GM23248 (cell line): ENCODE data around the gene SLC22A1. TPM values are rescaled to one million over a fixed set of nuclear protein-coding genes. Genes with fewer than 3 reads are reported as not detected.
"Not testable (repeated sequence)": the region's sequence is repeated elsewhere in the genome, so short reads cannot be mapped to it uniquely, and the experiment has no call there.

Experiments
- DNase-seq: peaks from one replicate; pipeline ENCODE4 v3.0.0-alpha.2; 2015
- H2AFZ ChIP-seq: fragments of 200-600 bp; sonication (generic); 2 replicates; pipeline ENCODE4 v1.6.1; 2016; ENCODE audit warnings: antibody characterized with exemption
- H3F3A ChIP-seq: fragments of 200-600 bp; sonication (generic); 2 replicates; pipeline ENCODE4 v1.6.1; 2016; ENCODE audit warnings: mild to moderate bottlenecking, antibody characterized with exemption, mixed run types; ENCODE audit not compliant: insufficient read depth
- H3K27ac ChIP-seq: fragments of 200-600 bp; sonication (generic); 2 replicates; pipeline ENCODE4 v1.5.1; 2016; ENCODE audit warnings: mild to moderate bottlenecking
- H3K27me3 ChIP-seq: fragments of 200-600 bp; sonication (generic); replicated peaks from 2 replicates; pipeline ENCODE4 v1.6.1; 2016; ENCODE audit warnings: mild to moderate bottlenecking; ENCODE audit not compliant: insufficient read depth
- H3K36me3 ChIP-seq: fragments of 200-600 bp; sonication (generic); 2 replicates; pipeline ENCODE4 v1.6.1; 2016; ENCODE audit warnings: low read depth, mild to moderate bottlenecking
- H3K4me1 ChIP-seq: fragments of 200-600 bp; sonication (generic); 2 replicates; pipeline ENCODE4 v1.6.1; 2016; ENCODE audit warnings: mild to moderate bottlenecking; ENCODE audit not compliant: insufficient read depth
- H3K4me2 ChIP-seq: fragments of 200-600 bp; sonication (generic); one replicate; pipeline ENCODE4 v1.6.1; 2016; ENCODE audit warnings: mild to moderate bottlenecking; ENCODE audit not compliant: unreplicated experiment
- H3K4me3 ChIP-seq: fragments of 200-600 bp; sonication (generic); 2 replicates; pipeline ENCODE4 v1.5.1; 2016; ENCODE audit warnings: mild to moderate bottlenecking
- H3K79me2 ChIP-seq: fragments of 200-600 bp; sonication (generic); 2 replicates; pipeline ENCODE4 v1.6.1; 2016; ENCODE audit warnings: mild to moderate bottlenecking; ENCODE audit not compliant: insufficient read depth
- H3K9ac ChIP-seq: fragments of 200-600 bp; sonication (generic); 2 replicates; pipeline ENCODE4 v1.6.1; 2016; ENCODE audit warnings: mild to moderate bottlenecking
- H3K9me2 ChIP-seq: fragments of 200-600 bp; sonication (generic); 2 replicates; pipeline ENCODE4 v1.6.1; 2016; ENCODE audit warnings: mixed run types, mild to moderate bottlenecking, moderate library complexity; ENCODE audit not compliant: insufficient read depth
- H3K9me3 ChIP-seq: fragments of 200-600 bp; sonication (generic); one replicate; pipeline ENCODE4 v1.6.1; 2017; ENCODE audit warnings: low read depth
- H4K20me1 ChIP-seq: fragments of 200-600 bp; sonication (generic); 2 replicates; pipeline ENCODE4 v1.6.0; 2016; ENCODE audit not compliant: insufficient read depth
- EZH2 ChIP-seq: fragments of 200-600 bp; sonication (generic); IDR thresholded peaks from 2 replicates; pipeline ENCODE4 v1.6.1; 2018; ENCODE audit warnings: antibody characterized with exemption, mild to moderate bottlenecking; ENCODE audit not compliant: insufficient read depth, poor library complexity, severe bottlenecking
- EZH2phosphoT487 ChIP-seq: fragments of 200-600 bp; sonication (generic); IDR thresholded peaks from 2 replicates; pipeline ENCODE4 v1.6.1; 2018; ENCODE audit warnings: antibody characterized with exemption, moderate library complexity, mild to moderate bottlenecking, low read depth; ENCODE audit not compliant: insufficient read depth
- WGBS, 2 experiments: methylation state at CpG; one replicate each; pipeline ENCODE4 v1.1.6; 2015 to 2017; ENCODE audit warnings: low lambda C conversion rate in 2 of 2, low coverage in 1 of 2; ENCODE audit errors: missing lambda C conversion rate in 2 of 2; 5-methylcytosine and 5-hydroxymethylcytosine counted together
- in situ Hi-C: fragments of 300-500 bp; cut with MboI; formaldehyde crosslinking; loops from 2 replicates; pipeline ENCODE4 v1.15.0; 2020
- polyA plus RNA-seq: library from polyadenylated mRNA; unstranded; fragments of >200 nt; fragmentation: Nextera tagmentation; extraction: Ambion mirVana; gene quantifications from 2 replicates; pipeline ENCODE4 v1.2.1, GENCODE V29; 2016
- total RNA-seq: library from RNA; depleted of rRNA; stranded (reverse); fragments of >200 nt; shearing (Covaris generic); gene quantifications from 2 replicates; pipeline ENCODE4 v1.2.3, GENCODE V29; 2014

Gene SLC22A1
- total and polyA plus RNA-seq, 2 experiments from 2014 or later: not detected

DNA sequence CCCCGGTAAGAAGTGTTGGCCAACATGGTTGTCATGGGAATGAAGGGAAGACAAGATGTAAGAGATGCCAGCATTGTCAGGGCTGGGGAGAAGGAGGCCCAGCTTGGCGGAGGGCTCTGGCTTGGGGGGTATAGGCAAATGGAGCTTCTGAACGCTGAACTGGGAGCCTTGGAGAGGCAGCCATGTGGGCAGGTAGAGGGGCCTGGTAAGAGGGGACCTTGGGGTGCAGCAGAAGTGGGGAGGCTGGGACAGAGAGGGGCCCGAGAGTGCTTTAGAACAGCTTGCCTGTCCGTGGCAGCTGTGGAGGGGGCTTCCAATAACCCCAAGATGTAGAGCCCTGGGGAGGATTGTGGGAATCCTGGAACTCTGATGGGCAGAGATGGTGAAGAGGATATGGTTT, 3.0 kb downstream of the SLC22A1 start:
- TF ChIP-seq EZH2phosphoT487 (no peak), EZH2 (no peak)
- WGBS, 2 experiments: 90 to 94% methylated on average over 5 of the region's 5 CpGs
- Histone ChIP-seq H3K27ac (no peak overlapping the region), H4K20me1 (no peaks in the 10 kb centered on the region), H3K36me3 (no peaks in the 10 kb centered on the region), H3K27me3 (no peaks in the 10 kb centered on the region), H3K9ac (no peak overlapping the region), H3K4me3 (no peak overlapping the region), H3K4me2 (no peak overlapping the region), H3K9me3 (no peaks in the 10 kb centered on the region), H3K79me2 (no peaks in the 10 kb centered on the region), H3F3A (no peaks in the 10 kb centered on the region), H3K9me2 (no peaks in the 10 kb centered on the region), H3K4me1 (no peaks in the 10 kb centered on the region), H2AFZ (no peak overlapping the region)
- in situ Hi-C loops: no loop called here
- no peak for DNase-seq

DNA sequence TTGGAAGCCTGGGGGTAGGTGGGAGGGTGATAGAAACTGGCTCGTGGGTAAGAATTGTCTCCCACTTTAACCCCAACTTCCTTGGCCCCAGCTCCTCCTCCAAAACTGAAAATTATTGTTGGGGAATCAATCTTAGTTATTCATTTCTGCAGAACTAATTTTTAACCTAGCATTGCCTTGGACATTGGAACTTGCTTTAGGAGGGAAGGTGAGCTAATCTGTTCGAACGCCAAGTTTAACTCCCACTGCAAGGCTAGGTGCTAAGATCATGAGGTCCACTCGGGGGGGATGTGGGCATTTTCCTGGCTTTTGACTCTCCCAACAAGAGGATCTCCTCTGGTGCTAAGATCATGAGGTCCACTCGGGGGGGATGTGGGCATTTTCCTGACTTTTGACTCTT, 3.5 kb downstream of the SLC22A1 start:
- in situ Hi-C loops, H3K36me3 ChIP-seq, H3F3A ChIP-seq, H3K27me3 ChIP-seq, H3K79me2 ChIP-seq, H3K9ac ChIP-seq, H3K4me2 ChIP-seq, H3K9me2 ChIP-seq, H3K4me1 ChIP-seq, H4K20me1 ChIP-seq, H3K9me3 ChIP-seq, H2AFZ ChIP-seq, H3K27ac ChIP-seq, H3K4me3 ChIP-seq, DNase-seq: not testable (repeated sequence)
- 88 to 91% methylated on average over 4 to 5 of the region's 5 CpGs for WGBS, 2 experiments

DNA sequence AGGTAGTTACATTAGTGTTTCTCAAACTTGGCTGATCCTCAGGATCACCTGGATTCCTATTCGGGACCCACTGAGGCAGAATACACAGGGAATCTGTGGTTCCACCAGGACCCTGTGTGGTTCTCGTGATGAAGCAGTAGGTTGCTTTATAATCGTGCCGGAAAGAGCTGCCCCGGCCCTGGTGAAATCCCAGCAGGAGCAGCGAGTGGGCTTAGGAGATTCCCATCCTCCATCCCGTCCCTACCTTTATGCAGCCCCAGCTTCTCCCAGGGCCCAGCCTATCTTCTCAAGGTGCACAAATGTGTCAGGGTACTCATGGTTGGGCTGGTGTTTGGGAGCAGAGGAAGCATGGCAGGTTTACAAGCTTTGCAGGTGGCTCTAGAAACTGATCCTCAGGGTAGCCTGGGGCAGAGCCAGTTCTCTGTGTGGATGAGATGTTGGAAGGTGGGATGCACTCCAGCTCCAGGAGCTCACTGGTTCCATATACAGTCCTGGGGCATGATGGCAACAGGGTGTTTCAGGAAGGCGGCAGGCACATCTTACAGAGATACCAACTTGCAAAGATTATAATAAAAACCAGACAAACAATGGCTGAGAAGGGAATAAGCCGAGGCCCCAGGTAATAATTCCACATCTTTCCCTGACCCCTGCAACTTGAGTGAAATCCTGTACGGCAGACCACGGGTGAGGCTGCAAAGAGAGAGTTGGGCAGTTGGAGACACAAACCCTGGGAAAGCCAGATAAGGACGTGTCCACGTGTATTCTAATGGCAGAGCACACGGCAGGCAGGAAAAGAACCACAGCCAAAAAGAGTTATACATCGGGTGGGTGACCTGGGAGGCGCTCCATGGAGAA, 5.9 kb downstream of the SLC22A1 start:
- no peaks in the 10 kb centered on the region for H3K36me3 ChIP-seq
- H3K27ac ChIP-seq: no peak overlapping the region
- WGBS, 2 experiments: 92 to 97% methylated on average over 16 of the region's 16 CpGs
- H3K4me1 ChIP-seq: no peaks in the 10 kb centered on the region
- H3K9ac ChIP-seq: no peak overlapping the region
- no peak for DNase-seq
- H4K20me1 ChIP-seq: no peaks in the 10 kb centered on the region
- no peak overlapping the region for H3K4me3 ChIP-seq
- no peaks in the 10 kb centered on the region for H3K79me2 ChIP-seq
- in situ Hi-C loops: no loop called here
- no peaks in the 10 kb centered on the region for H3F3A ChIP-seq
- H3K27me3 ChIP-seq: no peaks in the 10 kb centered on the region
- H3K9me3 ChIP-seq: no peaks in the 10 kb centered on the region
- TF ChIP-seq EZH2phosphoT487 (no peak), EZH2 (no peak)
- H2AFZ ChIP-seq: no peak overlapping the region
- H3K9me2 ChIP-seq: no peaks in the 10 kb centered on the region
- H3K4me2 ChIP-seq: no peak overlapping the region

DNA sequence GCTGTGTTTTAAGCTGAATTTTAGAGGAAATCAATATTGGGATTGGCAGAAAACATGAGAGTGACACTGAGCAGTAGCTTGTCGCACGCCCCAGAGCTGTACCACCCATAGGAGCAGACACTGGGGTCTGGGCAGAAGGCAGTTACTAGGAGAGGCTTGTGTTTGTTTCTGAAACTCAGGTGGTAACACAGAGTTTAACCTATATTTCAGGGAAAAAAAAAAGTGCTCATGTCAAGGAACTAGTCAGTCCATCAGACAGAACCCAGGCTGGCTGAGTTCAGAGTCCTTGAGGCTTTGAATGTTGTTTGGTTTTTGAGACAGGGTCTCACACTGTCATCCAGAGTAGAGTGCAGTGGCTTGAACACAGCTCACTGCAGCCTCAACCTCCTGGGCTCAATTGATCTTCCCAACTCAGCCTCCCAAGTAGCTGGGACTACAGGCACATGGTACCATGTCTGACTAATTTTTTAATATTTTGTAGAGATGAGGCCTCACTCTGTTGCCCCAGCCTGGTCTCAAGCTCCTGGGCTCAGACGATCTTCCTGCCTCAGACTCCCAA, 6.6 kb downstream of the SLC22A1 start:
- H3K27me3 ChIP-seq: no peaks in the 10 kb centered on the region
- TF ChIP-seq EZH2 (no peak), EZH2phosphoT487 (no peak)

More for the DNA sequence above, 6.6 kb downstream of the SLC22A1 start:
- no peak overlapping the region for H3K4me2 ChIP-seq
- in situ Hi-C loops: no loop called here
- no peak for DNase-seq
- H3K4me3 ChIP-seq: no peak overlapping the region
- no peak overlapping the region for H2AFZ ChIP-seq
- no peak overlapping the region for H3K9ac ChIP-seq
- no peak overlapping the region for H3K27ac ChIP-seq
- H3K4me1 ChIP-seq: no peaks in the 10 kb centered on the region
- H4K20me1 ChIP-seq: no peaks in the 10 kb centered on the region
- no peaks in the 10 kb centered on the region for H3K79me2 ChIP-seq
- WGBS, 2 experiments: 70 to 86% methylated on average over 3 of the region's 3 CpGs
- no peaks in the 10 kb centered on the region for H3K36me3 ChIP-seq
- H3K9me2 ChIP-seq: no peaks in the 10 kb centered on the region
- H3F3A ChIP-seq: no peaks in the 10 kb centered on the region
- H3K9me3 ChIP-seq: no peaks in the 10 kb centered on the region
